ENCODE results near the gene METTL18.

DNA sequence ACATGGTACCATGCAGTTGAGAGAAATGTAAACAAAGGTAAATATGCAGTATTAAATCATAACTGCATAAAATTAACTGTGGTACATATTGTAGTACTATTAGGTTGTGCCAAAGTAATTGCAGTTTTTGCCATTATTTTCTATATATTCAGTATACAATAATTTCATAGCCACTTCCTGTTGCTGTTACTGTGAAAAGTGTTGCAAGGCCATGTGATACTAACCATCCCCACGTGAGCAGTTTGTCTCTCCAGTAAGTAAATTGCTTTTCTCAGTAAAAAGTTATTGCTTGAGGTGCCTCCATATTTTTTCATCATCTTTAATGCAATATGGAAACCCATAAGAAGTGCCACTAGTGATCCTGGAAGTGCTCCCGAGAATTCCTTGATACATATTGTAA lies 19.6 kb upstream of the METTL18 start:
- TF ChIP-seq POLR2A (IDR thresholded peaks at IDR 0.05) (no peak), POLR2AphosphoS5 (IDR thresholded peaks at IDR 0.05) (no peak), EP300 (IDR thresholded peaks at IDR 0.05) (no peak)
- TF ChIP-seq, protein P1, sequence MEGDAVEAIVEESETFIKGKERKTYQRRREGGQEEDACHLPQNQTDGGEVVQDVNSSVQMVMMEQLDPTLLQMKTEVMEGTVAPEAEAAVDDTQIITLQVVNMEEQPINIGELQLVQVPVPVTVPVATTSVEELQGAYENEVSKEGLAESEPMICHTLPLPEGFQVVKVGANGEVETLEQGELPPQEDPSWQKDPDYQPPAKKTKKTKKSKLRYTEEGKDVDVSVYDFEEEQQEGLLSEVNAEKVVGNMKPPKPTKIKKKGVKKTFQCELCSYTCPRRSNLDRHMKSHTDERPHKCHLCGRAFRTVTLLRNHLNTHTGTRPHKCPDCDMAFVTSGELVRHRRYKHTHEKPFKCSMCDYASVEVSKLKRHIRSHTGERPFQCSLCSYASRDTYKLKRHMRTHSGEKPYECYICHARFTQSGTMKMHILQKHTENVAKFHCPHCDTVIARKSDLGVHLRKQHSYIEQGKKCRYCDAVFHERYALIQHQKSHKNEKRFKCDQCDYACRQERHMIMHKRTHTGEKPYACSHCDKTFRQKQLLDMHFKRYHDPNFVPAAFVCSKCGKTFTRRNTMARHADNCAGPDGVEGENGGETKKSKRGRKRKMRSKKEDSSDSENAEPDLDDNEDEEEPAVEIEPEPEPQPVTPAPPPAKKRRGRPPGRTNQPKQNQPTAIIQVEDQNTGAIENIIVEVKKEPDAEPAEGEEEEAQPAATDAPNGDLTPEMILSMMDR (IDR thresholded peaks at IDR 0.05), result no peak
